NCI-H69 (cell line): Measurements from ENCODE around the gene MST1.
A peak's percentile ranks its signal among the peaks of the same experiment; 100 is the strongest.

Source experiments
- DNase-seq: peaks from one replicate; lab custom pipeline; 2025; lab: John Stamatoyannopoulos, UW

The MST1 gene

GRCh38 chr3:49717959-49718857, 28.9 kb upstream of the MST1 start:
- no peak for DNase-seq

GRCh38 chr3:49717211-49717958, 28.1 kb upstream of the MST1 start:
- no peak for DNase-seq

GRCh38 chr3:49716691-49717210, 27.5 kb upstream of the MST1 start:
- no peak for DNase-seq

- no peak for DNase-seq
These were observed 26.9 kb upstream of the MST1 start for GRCh38 chr3:49716169-49716568.

- DNase-seq, result no peak
These were observed 26.4 kb upstream of the MST1 start for GRCh38 chr3:49715611-49716121.

- DNase-seq, result no peak
These were observed 25.7 kb upstream of the MST1 start for GRCh38 chr3:49714728-49715550.

GRCh38 chr3:49713336-49714105, 24.2 kb upstream of the MST1 start:
- DNase-seq, result no peak

GRCh38 chr3:49712631-49713317, 23.5 kb upstream of the MST1 start:
- DNase-seq, result no peak

- no peak for DNase-seq
These were observed 22.9 kb upstream of the MST1 start for GRCh38 chr3:49712166-49712565.

GRCh38 chr3:49711489-49711888, 22.2 kb upstream of the MST1 start:
- no peak for DNase-seq

- no peak for DNase-seq
These were observed 20.6 kb upstream of the MST1 start for GRCh38 chr3:49709852-49710251.

- DNase-seq, result peak; percentile 21
These were observed 17.8 kb upstream of the MST1 start for GRCh38 chr3:49707113-49707480.

- no peak for DNase-seq
These were observed 17.3 kb upstream of the MST1 start for GRCh38 chr3:49706456-49707112.

- DNase-seq, result no peak
These were observed 16.2 kb upstream of the MST1 start for GRCh38 chr3:49705390-49705960.

- DNase-seq, result no peak
These were observed 15.4 kb upstream of the MST1 start for GRCh38 chr3:49704629-49705028.

- no peak for DNase-seq
These were observed 14.7 kb upstream of the MST1 start for GRCh38 chr3:49703956-49704355.

GRCh38 chr3:49703443-49703927, 14.2 kb upstream of the MST1 start:
- DNase-seq, result peak; percentile 68

- no peak for DNase-seq
These were observed 13.4 kb upstream of the MST1 start for GRCh38 chr3:49702672-49703071.

GRCh38 chr3:49701388-49702077, 12.3 kb upstream of the MST1 start:
- DNase-seq, result no peak
